GM19025 (cell line): ENCODE measurements around the gene ISCA2.
A peak's percentile ranks its signal among the peaks of the same experiment; 100 is the strongest.

Experiments used
- ATAC-seq: cut with Tn5 transposase; IDR thresholded peaks from one replicate; pipeline ENCODE4 v1.9.1; 2021; ENCODE audit warnings: mild to moderate bottlenecking, low read depth, moderate library complexity; ENCODE audit not compliant: unreplicated experiment

Gene ISCA2

GRCh38 chr14:74480046-74480445 is 13.5 kb upstream of the ISCA2 start:
- ATAC-seq: no peak

GRCh38 chr14:74482571-74482970 is 11.0 kb upstream of the ISCA2 start:
- ATAC-seq: no peak

- ATAC-seq: no peak
Measured at GRCh38 chr14:74483321-74483720, 10.2 kb upstream of the ISCA2 start.

- ATAC-seq: no peak
Measured at GRCh38 chr14:74486164-74486563, 7.4 kb upstream of the ISCA2 start.

- no peak for ATAC-seq
Measured at GRCh38 chr14:74488786-74489397, 4.7 kb upstream of the ISCA2 start.

- ATAC-seq: no peak
Measured at GRCh38 chr14:74490486-74490885, 3.1 kb upstream of the ISCA2 start.

GRCh38 chr14:74491956-74492775 is 1.4 kb upstream of the ISCA2 start:
- ATAC-seq: no peak

GRCh38 chr14:74492776-74493342 is 706 bp upstream of the ISCA2 start, which contains the start of gene NPC2:
NPC2 (minus strand) TSS chr14:74493305; CDS start chr14:74493274, 31 bp downstream.
- ATAC-seq: peak; percentile 4

GRCh38 chr14:74495356-74495755 is 1.8 kb downstream of the ISCA2 start:
- no peak for ATAC-seq

- no peak for ATAC-seq
Measured at GRCh38 chr14:74500417-74501134, 7.0 kb downstream of the ISCA2 start.

GRCh38 chr14:74501135-74501614 is 7.6 kb downstream of the ISCA2 start:
- no peak for ATAC-seq

- ATAC-seq: no peak
Measured at GRCh38 chr14:74501691-74502090, 8.1 kb downstream of the ISCA2 start.

GRCh38 chr14:74502236-74503019 is 8.9 kb downstream of the ISCA2 start:
- no peak for ATAC-seq

GRCh38 chr14:74503291-74503937 is 9.8 kb downstream of the ISCA2 start:
- ATAC-seq: no peak

GRCh38 chr14:74503938-74504335 is 10.4 kb downstream of the ISCA2 start:
- ATAC-seq: no peak

- no peak for ATAC-seq
Measured at GRCh38 chr14:74504412-74504811, 10.8 kb downstream of the ISCA2 start.

- ATAC-seq: no peak
Measured at GRCh38 chr14:74504874-74505720, 11.5 kb downstream of the ISCA2 start.

- no peak for ATAC-seq
Measured at GRCh38 chr14:74505831-74506230, 12.3 kb downstream of the ISCA2 start.

GRCh38 chr14:74506411-74506851 is 12.9 kb downstream of the ISCA2 start:
- no peak for ATAC-seq
